Germinal center (tissue), 1 donor: Measurements from ENCODE around the gene PAIP1.
"Not testable (repeated sequence)": the region's sequence is repeated elsewhere in the genome, so short reads cannot be mapped to it uniquely, and the experiment has no call there.

Source experiments
- DNase-seq: peaks from one replicate; pipeline ENCODE4 v3.0.0; 2012; ENCODE audit warnings: mixed read lengths, low spot score

Gene PAIP1

GRCh38 chr5:43556857-43557542 lies at the start of gene PAIP1:
PAIP1 (minus strand) TSS chr5:43557077; CDS start chr5:43556846, 231 bp downstream.
- DNase-seq, result peak; percentile 88

- DNase-seq, result no peak
Measured at GRCh38 chr5:43606351-43606750, 49.5 kb upstream of the PAIP1 start.

GRCh38 chr5:43604699-43605098 lies 47.8 kb upstream of the PAIP1 start:
- DNase-seq, result no peak

- DNase-seq, result peak; percentile 74
Measured at GRCh38 chr5:43603344-43604217, 46.7 kb upstream of the PAIP1 start.

- peak; percentile 85 for DNase-seq
Measured at GRCh38 chr5:43602461-43603343, 45.8 kb upstream of the PAIP1 start, which contains the start of gene NNT. NNT (plus strand) TSS chr5:43603180; CDS start chr5:43609196, 6,016 bp downstream.

GRCh38 chr5:43601454-43602260 lies 44.8 kb upstream of the PAIP1 start:
- DNase-seq, result no peak

GRCh38 chr5:43598927-43599326 lies 42.0 kb upstream of the PAIP1 start:
- DNase-seq, result not testable (repeated sequence)

GRCh38 chr5:43592363-43592762 lies 35.5 kb upstream of the PAIP1 start:
- no peak for DNase-seq

GRCh38 chr5:43590700-43591099 lies 33.8 kb upstream of the PAIP1 start:
- no peak for DNase-seq

GRCh38 chr5:43589310-43589709 lies 32.4 kb upstream of the PAIP1 start:
- DNase-seq, result no peak

- DNase-seq, result no peak
Measured at GRCh38 chr5:43588842-43589241, 32.0 kb upstream of the PAIP1 start.

GRCh38 chr5:43584166-43584699 lies 27.4 kb upstream of the PAIP1 start:
- DNase-seq, result no peak

GRCh38 chr5:43583724-43584123 lies 26.8 kb upstream of the PAIP1 start:
- DNase-seq, result no peak

- no peak for DNase-seq
Measured at GRCh38 chr5:43582082-43583005, 25.5 kb upstream of the PAIP1 start.

- no peak for DNase-seq
Measured at GRCh38 chr5:43581398-43581797, 24.5 kb upstream of the PAIP1 start.

GRCh38 chr5:43580402-43581210 lies 23.7 kb upstream of the PAIP1 start:
- not testable (repeated sequence) for DNase-seq

- no peak for DNase-seq
Measured at GRCh38 chr5:43573058-43573457, 16.2 kb upstream of the PAIP1 start.

- no peak for DNase-seq
Measured at GRCh38 chr5:43572357-43572756, 15.5 kb upstream of the PAIP1 start.

GRCh38 chr5:43571237-43571636 lies 14.4 kb upstream of the PAIP1 start:
- DNase-seq, result no peak
